D341Med (cell line): Measurements from ENCODE around the gene GRIK2.

Source experiments
- DNase-seq: peaks from one replicate; pipeline ENCODE4 v3.0.0; 2012; ENCODE audit warnings: low spot score

GRIK2 gene

DNA sequence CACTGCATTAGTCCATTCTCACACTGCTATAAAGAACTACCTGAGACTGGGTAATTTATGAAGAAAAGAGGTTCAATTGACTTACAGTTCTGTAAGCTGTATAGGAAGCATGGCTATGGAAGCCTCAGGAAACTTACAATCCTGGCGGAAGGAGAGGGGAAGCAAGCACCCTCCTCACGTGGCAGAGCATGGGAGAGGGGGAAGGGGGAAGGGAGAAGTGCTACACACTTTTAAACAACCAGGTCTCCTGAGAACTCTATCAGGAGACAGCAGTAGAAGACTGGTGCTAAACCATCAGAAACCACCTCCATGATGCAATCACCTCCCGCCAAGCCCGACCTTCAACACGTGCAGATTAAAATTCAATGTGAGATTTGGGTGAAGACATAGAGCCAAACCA, 494.0 kb downstream of the GRIK2 start:
- DNase-seq = no peak

DNA sequence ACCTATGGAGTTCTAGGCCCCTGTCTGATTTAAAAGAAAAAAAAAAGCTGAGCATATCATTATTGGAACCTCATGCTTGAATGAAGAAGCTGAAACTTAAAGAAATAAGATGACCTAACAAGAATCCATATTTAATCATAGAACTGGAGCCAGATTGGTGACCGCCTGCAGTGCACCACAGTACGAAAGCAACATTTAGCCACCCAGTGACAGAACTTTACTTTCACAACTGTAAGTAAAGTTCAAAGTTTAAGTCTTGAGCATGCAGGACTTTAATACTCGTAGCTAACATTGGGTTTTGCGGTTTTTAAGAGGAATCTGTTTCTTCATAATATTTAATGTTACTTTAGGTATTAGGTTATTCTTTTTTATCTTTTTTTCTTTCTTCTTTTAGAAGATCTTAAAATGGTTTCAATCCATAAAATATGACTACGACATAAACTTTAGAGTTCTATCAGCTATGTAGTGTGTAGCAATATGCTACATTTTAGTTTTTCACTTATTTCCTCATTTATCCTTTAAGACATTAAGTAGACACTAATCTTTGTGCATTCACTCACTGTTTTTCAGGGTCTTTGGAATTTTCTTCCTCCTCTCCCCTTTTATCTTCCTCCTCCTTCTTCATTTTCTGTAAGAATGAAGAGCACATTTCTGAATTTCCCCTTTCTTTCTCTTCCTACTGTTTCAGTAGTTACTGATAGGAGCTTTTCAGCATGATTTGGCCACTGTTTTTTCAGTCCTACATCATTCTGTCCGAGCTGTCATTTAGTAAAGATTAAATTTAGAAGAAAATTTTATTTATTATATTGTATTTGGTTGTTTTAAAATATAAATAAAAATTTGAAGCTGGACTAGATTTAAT, 514.1 kb downstream of the GRIK2 start:
- no peak for DNase-seq

DNA sequence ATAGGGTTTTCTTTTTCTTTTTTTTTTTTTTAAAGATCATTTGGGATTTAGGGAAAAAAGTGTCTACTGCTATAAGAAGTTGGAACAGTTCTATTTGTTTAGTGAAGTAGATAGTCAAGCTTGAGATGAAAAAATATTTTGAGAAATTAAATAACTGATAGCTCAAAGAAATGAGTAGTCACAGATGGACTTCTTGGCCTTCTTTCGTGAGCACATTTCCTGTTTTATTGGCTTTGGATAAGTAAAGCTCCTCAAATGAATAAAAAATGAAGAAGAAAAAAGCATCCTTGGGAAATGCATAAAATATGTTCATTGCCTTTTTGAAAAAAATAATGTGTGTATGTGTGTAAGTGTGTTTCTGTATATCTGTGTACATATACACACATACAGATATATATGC, 515.9 kb downstream of the GRIK2 start:
- DNase-seq = no peak

DNA sequence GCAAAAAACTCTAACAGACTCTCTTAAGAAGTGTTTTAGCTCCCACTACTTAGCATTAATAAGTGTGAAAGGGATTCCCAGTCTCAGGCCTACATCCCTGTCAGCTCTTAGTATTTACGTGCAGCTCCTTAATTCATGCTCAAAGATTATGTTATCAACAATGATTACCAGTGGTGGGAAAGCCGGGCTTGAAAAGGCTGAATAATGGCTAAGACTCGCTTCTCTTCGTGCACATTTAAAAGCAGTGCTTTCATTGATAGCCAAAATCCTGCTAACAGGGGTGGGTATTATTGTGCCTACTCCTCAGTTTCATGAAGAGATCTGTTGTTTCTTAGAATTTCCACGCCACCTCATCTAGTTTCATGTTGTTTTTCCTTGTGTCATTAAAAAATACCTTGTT, 518.8 kb downstream of the GRIK2 start:
- peak; percentile 28 for DNase-seq

DNA sequence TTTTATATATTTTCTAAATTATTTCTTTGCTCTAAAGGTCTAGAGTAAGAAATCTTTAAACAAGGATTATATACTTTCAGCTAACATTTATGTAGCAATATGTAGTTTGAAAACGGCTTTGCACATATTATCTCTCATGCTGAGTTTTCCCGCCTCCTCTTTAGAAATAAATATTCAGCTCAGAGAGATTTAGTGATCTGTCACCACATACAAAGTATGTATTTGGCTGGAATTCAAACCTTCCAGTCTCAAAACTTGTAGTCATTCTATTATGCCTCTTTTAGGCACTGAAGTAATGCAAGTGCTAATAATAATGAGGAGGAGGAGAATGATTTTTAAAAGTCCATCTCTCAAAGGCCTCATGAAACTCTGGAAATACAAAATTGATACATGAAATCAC, 525.0 kb downstream of the GRIK2 start:
- DNase-seq = no peak

DNA sequence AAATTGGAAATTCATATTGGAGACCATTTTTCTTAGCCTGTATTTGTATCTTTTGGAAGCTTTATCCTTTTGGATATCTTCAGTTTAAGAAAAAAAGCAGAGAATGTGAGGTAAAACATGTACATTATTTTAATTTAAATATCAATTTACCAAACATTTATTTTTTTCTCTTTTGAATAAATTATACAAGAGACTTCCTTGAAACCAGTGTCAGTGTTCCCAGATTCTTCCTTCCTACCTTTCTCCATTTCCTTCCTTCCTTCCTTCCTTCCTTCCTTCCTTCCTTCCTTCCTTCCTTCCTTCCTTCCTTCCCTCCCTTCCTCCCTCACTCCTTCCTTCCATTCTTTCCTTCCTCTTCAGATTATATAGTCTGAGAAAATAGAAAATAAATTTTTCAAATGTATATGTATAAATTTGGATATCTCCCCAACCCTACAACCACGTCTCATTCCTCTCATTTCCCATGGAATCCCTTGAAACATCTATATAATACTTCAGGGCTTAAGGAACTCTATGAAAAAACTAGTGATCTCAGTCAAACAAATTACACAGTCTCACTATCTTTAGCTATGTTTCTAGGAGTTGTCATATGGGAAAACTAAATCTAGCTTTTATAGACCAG, 528.4 kb downstream of the GRIK2 start:
- no peak for DNase-seq

DNA sequence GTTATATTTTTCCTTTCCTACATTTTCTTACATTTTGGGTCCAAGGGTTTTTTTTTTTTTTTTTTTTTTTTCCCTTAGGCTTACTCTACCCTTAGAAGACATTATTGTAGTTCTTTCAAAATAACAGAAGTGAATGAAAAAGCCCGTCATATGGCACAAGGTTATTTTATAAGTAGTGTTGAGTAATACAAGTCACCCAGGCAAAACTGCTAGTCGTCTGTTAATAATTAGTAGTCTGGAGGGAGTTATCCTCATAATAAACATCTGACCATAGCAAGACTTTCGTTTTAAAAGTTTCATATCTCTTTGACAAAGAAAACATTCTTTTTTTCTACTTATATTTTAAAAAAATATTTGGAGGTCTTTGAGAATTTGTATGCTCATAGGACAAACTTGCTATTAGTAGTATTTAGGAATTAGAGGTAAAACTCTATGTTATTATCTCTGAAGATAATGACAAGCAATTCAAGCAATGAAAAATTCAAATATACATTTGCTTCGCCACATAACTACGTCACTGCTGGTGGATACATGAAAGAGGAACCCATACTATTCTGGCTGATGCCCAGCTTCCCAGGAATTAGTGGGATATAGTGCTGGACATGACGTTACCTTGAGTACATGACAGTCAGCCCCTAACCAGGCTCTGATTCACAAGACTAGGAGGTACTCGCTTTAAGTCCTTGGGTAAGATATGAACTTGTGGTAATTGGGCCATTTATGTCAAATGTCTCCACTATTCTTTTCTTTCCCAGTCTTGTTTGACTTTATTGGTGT, 532.8 kb downstream of the GRIK2 start:
- DNase-seq = no peak

DNA sequence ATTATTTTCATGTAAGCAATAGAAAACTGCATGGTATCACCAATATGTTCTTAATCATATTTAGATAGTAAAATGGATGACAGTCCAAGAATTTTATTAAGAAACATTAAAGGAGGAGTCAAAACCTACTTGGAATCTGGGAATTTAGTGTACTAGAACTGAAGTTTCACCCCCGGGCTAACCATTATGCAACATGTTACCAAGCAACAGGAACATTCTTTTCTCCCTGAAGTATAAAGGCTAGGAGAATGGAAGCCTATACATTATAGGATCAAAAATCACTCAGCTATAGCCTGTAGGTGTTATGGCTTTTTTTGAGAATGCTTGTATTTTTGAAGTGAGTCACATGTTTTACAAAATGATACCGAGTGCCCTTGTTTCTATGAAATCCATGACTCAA, 538.3 kb downstream of the GRIK2 start:
- no peak for DNase-seq

DNA sequence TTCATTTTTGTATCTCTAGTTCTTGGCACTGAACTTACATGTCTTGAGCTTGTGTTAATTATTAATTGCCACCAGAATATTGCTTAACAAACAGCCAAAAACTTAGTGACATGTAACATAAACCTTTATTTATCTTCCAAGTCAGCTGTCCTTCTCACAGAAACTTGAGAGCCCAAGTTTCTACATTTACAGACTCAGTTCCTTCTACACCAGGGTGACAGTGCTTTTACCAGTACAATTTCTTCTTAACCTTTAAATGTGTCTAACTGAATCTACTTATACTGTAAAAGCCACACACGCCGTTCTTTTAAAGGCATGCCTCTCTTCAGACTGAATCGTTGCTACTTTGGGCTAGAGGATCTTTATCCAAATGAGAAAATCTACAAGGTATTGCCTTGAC, 539.2 kb downstream of the GRIK2 start:
- DNase-seq = no peak

DNA sequence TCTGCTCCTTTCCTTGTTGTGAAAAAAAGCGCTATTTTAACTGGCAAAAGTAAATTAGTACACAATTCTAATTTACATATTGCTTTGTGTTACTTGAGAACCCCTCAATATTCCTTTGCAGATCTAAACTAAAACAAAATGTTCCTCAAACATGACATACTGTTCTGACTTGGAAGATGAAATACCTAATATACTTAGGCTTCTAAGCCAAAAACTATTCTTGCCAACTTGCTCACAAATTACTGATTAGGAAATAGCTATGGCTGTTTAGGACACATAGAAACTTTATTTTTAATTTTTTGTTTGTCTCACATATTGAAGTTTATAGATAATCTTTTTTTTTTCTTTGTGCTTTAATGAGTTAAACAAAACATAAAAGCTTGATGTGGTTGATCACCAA, 542.2 kb downstream of the GRIK2 start:
- DNase-seq = no peak

DNA sequence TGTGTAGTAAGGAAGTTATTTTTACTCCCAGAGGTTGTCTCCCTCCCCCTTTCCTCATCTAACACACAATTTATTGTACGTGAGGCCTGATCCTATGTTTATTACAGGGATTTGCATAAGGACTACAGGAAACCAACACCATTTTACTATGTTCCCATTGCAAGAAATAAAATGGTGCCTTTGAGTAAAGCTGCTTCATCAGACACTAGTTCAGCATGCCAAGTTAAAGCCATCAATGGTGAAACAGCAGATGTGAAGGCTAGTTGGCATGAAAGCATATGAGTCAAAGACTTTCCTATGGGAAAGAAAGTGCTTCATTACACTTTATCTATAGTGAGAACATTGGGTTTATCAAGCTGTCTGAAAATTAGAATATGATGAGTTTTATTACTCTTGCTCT, 543.0 kb downstream of the GRIK2 start:
- DNase-seq = no peak

DNA sequence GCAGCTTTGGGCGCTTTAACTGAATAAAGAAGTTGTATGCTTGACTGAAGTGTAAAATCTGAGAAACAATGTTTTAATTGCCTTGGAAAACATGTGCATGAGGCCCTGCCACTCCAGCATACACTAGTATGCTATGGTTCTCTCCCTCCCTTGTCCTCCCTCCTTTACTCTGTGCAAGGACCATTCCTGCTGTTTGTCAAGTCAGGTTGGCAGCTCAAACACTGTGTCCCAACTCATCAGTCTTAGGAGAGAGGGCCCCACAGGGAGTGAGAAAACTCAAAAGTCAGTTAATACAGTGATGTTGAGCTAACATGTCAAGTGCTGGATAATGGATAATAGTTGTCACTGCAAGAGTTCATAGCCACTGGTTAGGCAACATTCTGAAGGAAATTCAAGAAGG, 543.6 kb downstream of the GRIK2 start:
- DNase-seq = no peak

DNA sequence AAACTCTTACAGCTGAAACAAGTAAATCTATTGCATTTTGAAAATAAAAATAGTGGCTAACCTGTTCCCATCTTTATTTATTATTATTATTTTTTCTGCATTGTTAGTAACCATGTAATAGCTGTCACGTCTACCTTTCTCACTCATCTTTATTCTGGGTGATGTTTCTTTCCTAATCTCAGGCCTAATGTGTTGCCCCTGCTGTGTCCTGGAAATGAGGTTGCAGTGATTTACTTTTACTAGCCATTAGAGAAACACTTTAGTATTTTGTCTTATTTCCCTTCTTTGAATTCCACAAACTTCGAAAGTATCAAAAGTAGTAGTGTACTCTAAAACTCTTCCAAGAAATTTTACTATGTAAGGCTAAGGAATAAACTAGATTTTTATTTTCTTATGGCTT, 546.9 kb downstream of the GRIK2 start:
- no peak for DNase-seq

DNA sequence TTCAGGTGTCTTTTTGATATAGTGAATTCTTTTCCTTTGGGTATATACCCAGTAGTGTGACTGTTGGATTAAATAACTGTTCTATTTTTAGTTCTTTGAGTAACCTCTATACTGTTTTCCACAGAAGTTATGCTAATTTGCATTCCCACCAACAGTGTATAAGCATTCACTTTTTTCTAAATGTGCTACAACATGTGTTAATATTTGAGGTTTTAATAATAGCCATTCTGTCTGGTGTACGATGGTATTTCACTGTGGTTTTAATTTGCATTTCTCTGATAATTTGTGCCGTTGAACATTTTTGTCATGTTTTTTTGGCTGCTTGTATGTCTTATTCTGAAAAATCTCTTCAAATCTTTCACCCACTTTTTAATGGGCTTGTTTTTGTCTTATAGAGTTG, 563.5 kb downstream of the GRIK2 start:
- no peak for DNase-seq

DNA sequence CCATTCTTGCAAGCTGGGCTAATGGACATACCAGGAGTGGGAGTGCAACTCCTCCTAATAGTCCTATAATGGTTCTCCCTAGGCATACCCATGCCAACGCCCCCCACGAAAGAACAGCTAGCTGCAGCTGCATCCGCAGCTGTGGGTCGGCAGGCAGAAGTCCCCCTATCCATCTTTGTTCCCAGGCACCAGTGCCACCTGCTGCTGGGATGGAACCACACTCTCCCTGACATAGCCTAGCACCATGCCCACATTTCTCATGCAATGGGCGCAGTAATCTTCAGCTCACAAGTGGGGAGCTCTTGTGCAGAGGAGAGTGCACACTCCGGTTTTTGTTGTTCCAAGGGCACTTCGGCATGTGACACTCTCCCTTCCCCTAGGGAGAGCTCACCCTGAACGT, 567.8 kb downstream of the GRIK2 start:
- DNase-seq = no peak

DNA sequence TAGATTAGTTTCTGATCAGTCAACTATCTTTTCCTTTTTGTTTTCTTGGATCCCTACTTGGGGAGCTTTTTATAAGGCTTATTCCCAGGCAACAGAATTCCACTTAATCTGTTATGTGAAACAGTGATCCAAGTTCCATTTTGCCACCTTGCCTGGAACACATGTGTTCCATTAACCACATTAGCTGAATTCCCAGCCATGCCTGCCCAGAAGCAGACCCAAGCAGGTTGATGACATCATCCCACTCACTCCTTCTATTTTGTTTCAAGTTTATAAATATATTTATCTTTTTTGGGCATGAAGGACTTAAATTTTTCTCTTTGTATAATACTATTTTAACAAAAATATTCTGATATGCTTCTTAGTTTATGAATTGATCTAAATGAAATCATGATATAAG, 587.4 kb downstream of the GRIK2 start:
- no peak for DNase-seq

DNA sequence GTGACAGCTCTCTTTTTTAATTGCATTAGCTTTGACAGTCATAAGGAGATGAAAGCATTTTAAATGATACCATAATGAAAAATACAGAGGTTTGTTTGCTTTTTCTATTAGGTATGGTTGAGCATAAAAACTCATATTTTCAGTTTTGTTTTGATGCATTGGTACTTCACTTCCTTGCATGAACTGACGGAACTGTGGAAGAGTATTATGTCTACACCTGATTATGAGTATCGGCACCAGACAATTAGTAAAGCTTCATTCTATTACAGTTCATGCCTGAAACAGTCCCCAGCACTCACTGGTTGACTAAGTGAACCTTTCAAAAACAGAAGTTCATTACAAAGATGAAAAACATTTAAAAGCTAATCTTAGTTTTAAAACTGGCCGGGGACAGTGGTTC, 593.0 kb downstream of the GRIK2 start:
- DNase-seq = no peak

DNA sequence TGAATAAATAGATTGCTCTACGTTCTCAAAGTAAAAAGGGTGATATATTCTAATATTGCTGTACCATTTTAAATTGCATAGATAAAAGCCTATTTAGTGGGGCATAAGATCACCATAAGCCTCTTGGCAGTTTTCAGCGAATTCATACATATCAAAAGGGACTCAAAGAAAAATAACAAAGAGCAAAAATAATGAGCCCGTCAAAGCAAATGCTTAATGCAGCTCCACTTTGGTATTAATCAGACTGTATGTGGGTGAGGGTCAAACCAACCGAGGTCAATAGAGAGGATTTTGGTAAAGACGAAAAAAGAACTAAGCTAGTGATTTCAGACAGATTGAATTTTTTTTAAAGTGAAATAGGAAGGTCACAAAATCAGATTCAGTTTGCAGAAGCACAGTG, 598.8 kb downstream of the GRIK2 start:
- no peak for DNase-seq

DNA sequence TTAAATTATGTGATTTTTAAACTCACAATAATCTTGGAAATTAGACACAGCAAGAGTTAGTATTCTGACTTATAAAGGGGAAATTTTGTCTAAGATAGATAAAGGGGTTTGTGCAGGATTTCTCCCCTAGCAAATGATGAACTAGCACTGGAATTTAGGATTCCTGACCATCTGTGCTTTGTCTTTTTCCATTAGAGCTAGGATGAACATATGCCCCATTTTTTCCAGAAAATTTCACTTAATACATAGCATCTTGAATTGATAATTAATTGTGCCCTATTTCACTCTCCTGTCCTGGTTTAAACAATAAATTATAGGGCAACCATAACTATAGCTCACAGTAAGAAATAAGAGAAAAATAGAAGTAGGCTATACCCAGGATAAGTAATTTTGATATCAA, 601.0 kb downstream of the GRIK2 start:
- DNase-seq = no peak

DNA sequence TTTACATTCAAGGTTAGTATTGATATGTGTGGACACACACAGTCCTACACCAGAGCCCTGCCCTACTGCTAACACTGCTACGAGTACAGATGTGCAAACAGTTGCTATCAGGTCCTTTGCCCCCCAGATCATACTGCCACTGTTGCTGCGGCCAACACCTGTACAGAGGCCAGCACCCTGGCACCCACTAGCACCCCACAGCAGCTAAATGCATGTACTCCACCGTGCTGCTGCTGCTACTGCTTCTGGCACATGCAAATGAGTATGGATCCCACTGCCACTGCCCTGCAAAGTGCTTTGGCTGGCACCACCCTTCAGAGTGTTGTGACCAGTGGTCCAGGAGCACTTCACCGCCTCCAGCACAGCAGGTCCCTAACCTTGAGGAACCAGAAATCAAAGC, 621.9 kb downstream of the GRIK2 start:
- no peak for DNase-seq

DNA sequence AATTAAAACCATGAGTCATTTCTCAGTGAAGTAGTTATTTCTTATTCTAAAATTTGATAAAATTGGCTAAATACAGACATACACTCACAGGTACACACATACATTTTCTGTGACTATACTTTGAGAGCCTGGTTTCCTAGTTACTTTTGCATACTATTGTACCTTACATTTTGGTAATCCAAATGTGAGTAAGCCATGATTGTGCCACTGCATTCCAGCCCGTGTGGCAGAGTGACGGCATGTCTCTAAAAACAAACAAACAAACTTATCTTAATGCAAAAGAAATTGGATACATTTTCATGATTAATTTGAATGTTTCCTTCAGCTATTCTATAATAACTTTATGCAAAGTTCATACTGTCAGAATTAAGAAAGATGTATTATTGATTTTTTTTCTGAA, 628.8 kb downstream of the GRIK2 start:
- no peak for DNase-seq

DNA sequence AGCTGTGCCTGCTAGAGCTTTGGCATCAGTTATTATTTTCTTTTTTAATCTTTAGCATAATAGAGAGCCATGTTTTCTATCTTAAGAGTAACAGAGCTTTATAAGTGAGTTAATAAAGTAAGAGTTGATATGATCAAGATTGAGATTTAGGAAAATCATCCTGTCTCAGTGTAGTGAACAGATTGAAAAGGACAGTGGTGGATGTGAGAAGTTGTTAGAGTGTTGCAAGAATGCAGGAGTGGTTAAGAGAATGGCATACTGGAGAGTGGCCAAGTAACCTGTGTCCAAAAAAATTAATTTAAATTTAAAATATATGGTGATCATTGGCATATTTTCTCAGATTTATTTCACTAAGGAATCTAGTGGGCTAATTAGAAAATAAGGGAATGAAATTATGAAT, 629.3 kb downstream of the GRIK2 start:
- no peak for DNase-seq

DNA sequence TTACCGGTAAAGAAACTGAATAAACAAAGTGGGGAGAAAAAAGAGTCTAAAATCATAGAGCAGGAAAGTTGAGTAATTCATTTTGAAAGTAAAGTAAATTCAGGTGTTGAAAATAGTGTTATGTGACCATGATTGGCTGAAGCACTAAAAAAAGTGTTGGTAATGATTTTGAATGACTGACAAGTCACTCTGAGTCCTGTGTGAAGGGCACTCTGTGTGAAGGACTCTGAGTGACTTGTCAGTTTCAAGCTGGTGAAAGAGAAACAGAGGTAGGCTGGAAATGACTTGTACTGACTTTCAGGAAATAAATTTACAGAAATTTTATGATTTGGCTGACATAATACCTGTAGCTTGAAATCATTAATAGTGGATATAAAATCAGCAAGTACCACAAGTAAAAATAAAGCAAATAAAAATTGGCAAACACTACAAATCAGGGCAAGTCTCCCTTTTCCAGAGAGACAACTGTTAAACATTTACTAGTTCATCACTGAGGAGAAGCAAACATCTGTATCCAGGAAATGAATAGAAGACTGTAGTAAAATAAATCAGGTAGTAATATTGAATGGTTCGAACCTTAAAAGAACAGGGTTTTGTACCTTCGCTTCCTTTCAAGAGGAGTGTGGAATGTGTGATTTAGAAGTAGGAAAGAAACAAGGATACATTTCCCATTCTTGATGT, 630.6 kb downstream of the GRIK2 start:
- DNase-seq = no peak
